Lower leg skin (tissue), 3 donors: ENCODE data around the gene CD180.

ENCODE experiments used
- CTCF ChIP-seq, 3 donors: fragments of 450-650 bp; IDR thresholded peaks; one replicate each; pipeline ENCODE4 v1.5.1; 2016; ENCODE audit warnings: antibody characterized with exemption in 3 of 3, mild to moderate bottlenecking in 3 of 3, moderate library complexity in 2 of 3
- POLR2A ChIP-seq, 2 donors: fragments of 450-650 bp; IDR thresholded peaks; one replicate each; pipeline ENCODE4 v1.6.1; 2016 to 2017; ENCODE audit warnings: antibody characterized with exemption in 2 of 2, mild to moderate bottlenecking in 1 of 2, moderate library complexity in 1 of 2

DNA sequence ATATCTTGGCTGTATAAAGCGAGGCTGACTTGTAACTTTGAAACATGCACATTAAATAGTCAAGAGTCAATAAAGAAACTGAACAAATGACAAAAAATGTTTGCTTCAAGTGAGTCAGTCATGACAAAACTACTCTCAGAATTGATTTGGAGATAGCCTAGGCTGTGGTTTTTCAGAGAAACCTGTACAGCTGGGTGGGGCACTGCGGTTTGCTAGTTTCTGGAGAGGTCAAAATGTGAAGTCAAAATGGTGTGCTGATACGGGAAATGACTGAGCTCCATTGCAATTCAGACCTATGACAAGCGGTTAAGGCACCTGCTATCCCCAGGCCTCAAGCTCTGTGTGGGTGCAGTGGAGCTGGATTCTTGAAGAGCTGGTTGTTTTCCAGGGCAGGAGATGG lies 10.3 kb upstream of the CD180 start:
- TF ChIP-seq CTCF (IDR thresholded peaks at IDR 0.05) (no peak), POLR2A (IDR thresholded peaks at IDR 0.05) (no peak)
